IPS-15b (cell line): Measurements from ENCODE around the gene LARP1.

Experiments
- H3K27me3 ChIP-seq: one replicate; pipeline ENCODE4 v1.6.1; 2013; ENCODE audit warnings: low read length; ENCODE audit not compliant: control insufficient read depth, insufficient read depth
- H3K36me3 ChIP-seq: one replicate; pipeline ENCODE4 v1.6.1; 2013; ENCODE audit warnings: low read length; ENCODE audit not compliant: control insufficient read depth, insufficient read depth
- H3K4me1 ChIP-seq: one replicate; pipeline ENCODE4 v1.6.1; 2013; ENCODE audit warnings: mild to moderate bottlenecking, low read length; ENCODE audit not compliant: control insufficient read depth, insufficient read depth
- H3K4me3 ChIP-seq: one replicate; pipeline ENCODE4 v1.5.1; 2013; ENCODE audit warnings: low read depth, low read length
- H3K9ac ChIP-seq: one replicate; pipeline ENCODE4 v1.6.1; 2013; ENCODE audit warnings: low read depth, mild to moderate bottlenecking, low read length
- H3K9me3 ChIP-seq: one replicate; pipeline ENCODE4 v1.6.1; 2013; ENCODE audit warnings: mild to moderate bottlenecking, low read length; ENCODE audit not compliant: control insufficient read depth, insufficient read depth

Gene LARP1

GRCh38 chr5:154802050-154802449 is 46.9 kb downstream of the LARP1 start:
- H3K36me3 ChIP-seq: peaks cover 67% of the 10 kb centered on the region
- no peaks in the 10 kb centered on the region for H3K4me1 ChIP-seq
- H3K4me3 ChIP-seq: no peak overlapping the region
- H3K27me3 ChIP-seq: no peaks in the 10 kb centered on the region
- H3K9ac ChIP-seq: no peak overlapping the region
- H3K9me3 ChIP-seq: no peaks in the 10 kb centered on the region

GRCh38 chr5:154806176-154806575 is 51.0 kb downstream of the LARP1 start:
- Histone ChIP-seq H3K9me3 (no peaks in the 10 kb centered on the region), H3K9ac (no peak overlapping the region), H3K36me3 (peaks cover 69% of the 10 kb centered on the region), H3K4me1 (no peaks in the 10 kb centered on the region), H3K4me3 (no peak overlapping the region), H3K27me3 (no peaks in the 10 kb centered on the region)

GRCh38 chr5:154811239-154811638 is 56.1 kb downstream of the LARP1 start:
- Histone ChIP-seq H3K36me3 (peaks cover 61% of the 10 kb centered on the region), H3K4me3 (no peak overlapping the region), H3K9me3 (no peaks in the 10 kb centered on the region), H3K9ac (no peak overlapping the region), H3K4me1 (no peaks in the 10 kb centered on the region), H3K27me3 (no peaks in the 10 kb centered on the region)

- Histone ChIP-seq H3K36me3 (peaks cover 60% of the 10 kb centered on the region), H3K9ac (no peak overlapping the region), H3K9me3 (no peaks in the 10 kb centered on the region), H3K27me3 (no peaks in the 10 kb centered on the region), H3K4me1 (no peaks in the 10 kb centered on the region), H3K4me3 (no peak overlapping the region)
Measured at GRCh38 chr5:154811653-154812465, 56.7 kb downstream of the LARP1 start.

- Histone ChIP-seq H3K4me1 (no peaks in the 10 kb centered on the region), H3K9ac (no peak overlapping the region), H3K36me3 (peaks cover 59% of the 10 kb centered on the region), H3K27me3 (no peaks in the 10 kb centered on the region), H3K4me3 (no peak overlapping the region), H3K9me3 (no peaks in the 10 kb centered on the region)
Measured at GRCh38 chr5:154813158-154813557, 58.0 kb downstream of the LARP1 start.

- Histone ChIP-seq H3K4me3 (no peak overlapping the region), H3K4me1 (no peaks in the 10 kb centered on the region), H3K27me3 (no peaks in the 10 kb centered on the region), H3K36me3 (peaks cover 53% of the 10 kb centered on the region), H3K9ac (no peak overlapping the region), H3K9me3 (no peaks in the 10 kb centered on the region)
Measured at GRCh38 chr5:154813736-154814135, 58.6 kb downstream of the LARP1 start.

GRCh38 chr5:154815025-154815424 is 59.8 kb downstream of the LARP1 start:
- Histone ChIP-seq H3K9ac (no peak overlapping the region), H3K4me3 (no peak overlapping the region), H3K4me1 (no peaks in the 10 kb centered on the region), H3K36me3 (peaks cover 51% of the 10 kb centered on the region), H3K27me3 (no peaks in the 10 kb centered on the region), H3K9me3 (no peaks in the 10 kb centered on the region)

GRCh38 chr5:154815684-154816247 is 60.6 kb downstream of the LARP1 start:
- Histone ChIP-seq H3K4me1 (no peaks in the 10 kb centered on the region), H3K36me3 (peaks cover 53% of the 10 kb centered on the region), H3K4me3 (no peak overlapping the region), H3K9me3 (no peaks in the 10 kb centered on the region), H3K9ac (no peak overlapping the region), H3K27me3 (no peaks in the 10 kb centered on the region)

GRCh38 chr5:154816891-154817492 is 61.8 kb downstream of the LARP1 start:
- no peaks in the 10 kb centered on the region for H3K27me3 ChIP-seq
- no peaks in the 10 kb centered on the region for H3K4me1 ChIP-seq
- no peak overlapping the region for H3K4me3 ChIP-seq
- no peaks in the 10 kb centered on the region for H3K9me3 ChIP-seq
- H3K9ac ChIP-seq: no peak overlapping the region
- peaks cover 42% of the 10 kb centered on the region for H3K36me3 ChIP-seq

- H3K4me3 ChIP-seq: no peak overlapping the region
- no peaks in the 10 kb centered on the region for H3K4me1 ChIP-seq
- no peaks in the 10 kb centered on the region for H3K9me3 ChIP-seq
- peaks cover 37% of the 10 kb centered on the region for H3K36me3 ChIP-seq
- no peak overlapping the region for H3K9ac ChIP-seq
- H3K27me3 ChIP-seq: no peaks in the 10 kb centered on the region
Measured at GRCh38 chr5:154817815-154818214, 62.6 kb downstream of the LARP1 start.

- no peaks in the 10 kb centered on the region for H3K27me3 ChIP-seq
- no peak overlapping the region for H3K4me3 ChIP-seq
- peaks cover 35% of the 10 kb centered on the region for H3K36me3 ChIP-seq
- no peak overlapping the region for H3K9ac ChIP-seq
- H3K4me1 ChIP-seq: no peaks in the 10 kb centered on the region
- no peaks in the 10 kb centered on the region for H3K9me3 ChIP-seq
Measured at GRCh38 chr5:154818471-154819116, 63.4 kb downstream of the LARP1 start.
